ENCODE results near the gene CCDC91. TPM values are rescaled to one million over a fixed set of nuclear protein-coding genes. Genes with fewer than 3 reads are reported as not detected.

CCDC91 gene, protein sequence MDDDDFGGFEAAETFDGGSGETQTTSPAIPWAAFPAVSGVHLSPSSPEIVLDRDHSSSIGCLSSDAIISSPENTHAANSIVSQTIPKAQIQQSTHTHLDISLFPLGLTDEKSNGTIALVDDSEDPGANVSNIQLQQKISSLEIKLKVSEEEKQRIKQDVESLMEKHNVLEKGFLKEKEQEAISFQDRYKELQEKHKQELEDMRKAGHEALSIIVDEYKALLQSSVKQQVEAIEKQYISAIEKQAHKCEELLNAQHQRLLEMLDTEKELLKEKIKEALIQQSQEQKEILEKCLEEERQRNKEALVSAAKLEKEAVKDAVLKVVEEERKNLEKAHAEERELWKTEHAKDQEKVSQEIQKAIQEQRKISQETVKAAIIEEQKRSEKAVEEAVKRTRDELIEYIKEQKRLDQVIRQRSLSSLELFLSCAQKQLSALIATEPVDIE
- 20.9 and 22.9 TPM in 2 replicates for total RNA-seq

DNA sequence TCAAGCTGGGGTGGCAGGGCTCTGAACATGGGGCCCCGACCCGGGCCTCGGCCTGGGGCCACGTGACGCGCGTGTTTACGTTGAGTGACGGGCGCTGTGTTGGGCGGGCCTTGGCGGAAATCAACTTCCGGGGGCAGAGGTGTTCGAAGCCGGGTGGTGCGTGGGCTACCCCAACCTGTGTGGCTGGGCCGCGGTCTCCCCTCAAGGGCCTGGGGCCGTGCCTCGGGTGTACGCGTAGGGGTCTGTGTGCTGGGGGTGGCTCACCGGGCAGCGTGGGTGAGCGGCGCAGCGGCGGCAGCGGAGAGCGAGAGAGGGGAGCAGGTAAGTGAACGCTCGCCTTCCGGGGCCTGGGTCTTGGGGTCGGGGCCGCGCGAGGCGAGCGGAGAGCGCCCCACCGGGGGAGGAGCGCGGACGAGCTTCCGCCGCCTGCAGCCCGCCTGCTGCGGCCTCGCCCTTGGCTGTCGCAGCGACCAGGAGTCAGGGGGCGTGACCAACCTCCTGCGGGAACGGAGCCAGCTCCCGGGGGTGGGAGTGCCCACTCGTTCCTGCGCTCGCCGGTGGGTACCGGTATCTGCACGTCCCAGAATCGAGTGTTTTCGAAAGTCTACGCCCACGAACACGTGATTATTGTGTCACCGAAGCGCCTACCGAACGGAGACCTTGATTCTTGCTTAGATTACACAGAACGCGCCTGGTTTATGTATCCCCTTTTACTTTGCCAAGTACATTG lies at the start of gene CCDC91:
Gene CCDC91 (plus strand): TSS at position 136 of the 730 bp plus-strand sequence. CDS start 66,760 bp downstream, outside the sequence.

Other genes with a start within 250 kb of the CCDC91 start
- gene PTHLH, start 217.7 kb upstream of the CCDC91 start, total RNA-seq, result 1.6 and 6.1 TPM in 2 replicates